Psoas muscle (tissue), 8 donors: ENCODE data around the gene TSPAN10. TPM values are rescaled to one million over a fixed set of nuclear protein-coding genes. Genes with fewer than 3 reads are reported as not detected.

Experiments
- ATAC-seq, 4 donors: fragments of 200-7000 bp; cut with Tn5 transposase; one replicate each; pipeline ENCODE4 v1.9.1; 2020; ENCODE audit warnings: moderate library complexity in 3 of 4, mild to moderate bottlenecking in 2 of 4
- DNase-seq, 2 donors: peaks; one replicate each; pipeline ENCODE4 v3.0.0-alpha.2; 2020
- H3K27ac ChIP-seq: fragments of 200-600 bp; one replicate; pipeline ENCODE4 v1.8.0; 2022
- H3K27me3 ChIP-seq, 3 donors: fragments of 200-600 bp in 1 of 3; one replicate each; pipeline versions ENCODE4 v1.6.1 to v1.8.0; 2013 to 2022; ENCODE audit warnings: low read length in 2 of 3, mild to moderate bottlenecking in 2 of 3, moderate library complexity in 1 of 3; ENCODE audit not compliant: insufficient read depth in 3 of 3
- H3K36me3 ChIP-seq, 2 donors: fragments of 200-600 bp in 1 of 2; one replicate each; pipeline versions ENCODE4 v1.6.1 to v1.8.0; 2013 to 2022; ENCODE audit warnings: low read depth in 1 of 2, mild to moderate bottlenecking in 1 of 2, moderate library complexity in 1 of 2; ENCODE audit not compliant: insufficient read depth in 1 of 2
- H3K4me1 ChIP-seq: fragments of 200-600 bp; one replicate; pipeline ENCODE4 v1.8.0; 2022
- H3K4me3 ChIP-seq: fragments of 200-600 bp; one replicate; pipeline ENCODE4 v1.8.0; 2022; ENCODE audit warnings: mild to moderate bottlenecking
- H3K9me3 ChIP-seq: fragments of 200-600 bp; one replicate; pipeline ENCODE4 v1.8.0; 2022
- CTCF ChIP-seq: fragments of 200-600 bp; IDR thresholded peaks from one replicate; pipeline ENCODE4 v1.8.0; 2022; ENCODE audit warnings: antibody characterized with exemption
- WGBS, 3 donors: extraction: QIAGEN DNeasy Blood & Tissue Kit; methylation state at CpG; one replicate each; pipeline versions ENCODE4 v1.1.6 to v1.1.7; 2013; 5-methylcytosine and 5-hydroxymethylcytosine counted together
- intact Hi-C, 2 donors: fragments of 100-400 bp; cut with DNase I; formaldehyde crosslinking; loops; one replicate each; pipeline versions ENCODE4 v1.11.0 to v1.14.2; 2022
- polyA plus RNA-seq, 3 donors: library from polyadenylated mRNA; stranded (reverse); fragments of 200-250 nt; gene quantifications; one replicate each; pipeline ENCODE4 v1.2.3, GENCODE V29; 2013
- total RNA-seq, 4 donors: library from RNA; stranded (reverse); fragmentation: NEBNext Ultra II Directional in 2 of 4; extraction: Animal tissue kit (Norgen Biotek cat#: 25700) in 2 of 4; gene quantifications; one replicate each; pipeline versions ENCODE4 v1.2.1 to v1.2.4, GENCODE V29; 2021 to 2023
- donor health status: healthy with polysubstance abuse.
- donor health status: DM: no; HTN: no; CAD: no; lungs with moderate emphysema.
- donor health status: Bipolar disorder and iron deficiency.
- donor health status: healthy.
- donor health status: DM: yes; HTN: yes; CAD: no.
- donor health status: DM: no; HTN: no; CAD: no.
- donor health status: DM: no; HTN: no; CAD: no.
- donor health status: DM: yes; HTN: yes; CAD: no.

Gene TSPAN10
- total and polyA plus RNA-seq, 7 donors: 0.09 to 0.67 (median 0.22) TPM; not detected in 2

GRCh38 chr17:81655378-81656117 is 18.6 kb downstream of the TSPAN10 start:
- Histone ChIP-seq H3K27me3 (peaks cover 0 to 8% (median 2%) of the 10 kb centered on the region in 3 donors), H3K27ac (no peak overlapping the region), H3K36me3 (no peaks in the 10 kb centered on the region), H3K4me1 (peaks cover 4% of the 10 kb centered on the region), H3K9me3 (no peaks in the 10 kb centered on the region), H3K4me3 (no peak overlapping the region)
- ATAC-seq (no peak), DNase-seq (no peak)
- WGBS, 3 donors: 35 to 60% (median 52%) methylated on average over 8 to 18 of the region's 18 CpGs
- intact Hi-C loops: no loop called here
- no peak for TF ChIP-seq CTCF

GRCh38 chr17:81656118-81656743 is 19.2 kb downstream of the TSPAN10 start, which contains the start of gene PDE6G:
PDE6G (minus strand) TSS chr17:81656542; CDS start chr17:81653305, 3,237 bp downstream.
- Histone ChIP-seq H3K36me3 (no peaks in the 10 kb centered on the region), H3K4me3 (no peak within 1 kb of the TSS), H3K4me1 (peaks cover 4% of the 10 kb centered on the region), H3K27ac (no peak within 1 kb of the TSS), H3K27me3 (peaks cover 0 to 4% (median 2%) of the 10 kb centered on the region in 3 donors), H3K9me3 (no peaks in the 10 kb centered on the region)
- WGBS, 3 donors: 78 to 84% (median 82%) methylated on average over 15 of the region's 15 CpGs
- ATAC-seq (no peak), DNase-seq (no peak)
- TF ChIP-seq CTCF: no peak
- intact Hi-C loops: no loop called here

- no peak for TF ChIP-seq CTCF
- H3K9me3 ChIP-seq: no peaks in the 10 kb centered on the region
- intact Hi-C loops: no loop called here
- no peak overlapping the region for H3K4me3 ChIP-seq
- 36 to 50% (median 42%) methylated on average over 4 of the region's 4 CpGs for WGBS, 3 donors
- no peak for DNase-seq
- peaks cover 4% of the 10 kb centered on the region for H3K4me1 ChIP-seq
- H3K27me3 ChIP-seq: peaks cover 0 to under 1% (median under 1%) of the 10 kb centered on the region in 3 donors
- no peak for ATAC-seq
- no peaks in the 10 kb centered on the region for H3K36me3 ChIP-seq
- H3K27ac ChIP-seq: no peak overlapping the region
Measured at GRCh38 chr17:81656835-81657234, 19.8 kb downstream of the TSPAN10 start.

DNA sequence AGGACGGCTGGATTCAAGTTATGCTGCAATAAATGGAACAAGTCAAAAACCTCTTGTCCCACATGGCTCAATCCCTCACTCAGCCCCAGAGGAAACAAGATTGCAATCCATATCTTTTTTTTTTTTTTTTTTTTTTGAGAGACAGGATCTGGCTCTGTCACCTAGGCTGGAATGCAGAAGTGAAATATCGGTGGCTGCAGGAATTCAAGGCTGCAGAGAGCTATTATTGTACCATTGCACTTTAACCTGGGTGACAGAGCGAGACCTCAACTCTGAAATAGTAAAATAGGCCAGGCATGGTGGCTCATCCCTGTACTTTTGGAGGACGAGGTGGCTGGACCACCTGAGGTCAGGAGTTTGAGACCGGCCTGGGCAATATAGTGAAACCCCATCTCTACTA is 22.0 kb downstream of the TSPAN10 start:
- DNase-seq: no peak
- Histone ChIP-seq H3K27ac (no peak overlapping the region), H3K4me3 (no peak overlapping the region), H3K27me3 (no peaks in the 10 kb centered on the region), H3K36me3 (peaks cover 0 to 3% of the 10 kb centered on the region in 2 donors), H3K9me3 (no peaks in the 10 kb centered on the region), H3K4me1 (peaks cover 4% of the 10 kb centered on the region)
- intact Hi-C loops: no loop called here
- TF ChIP-seq CTCF: no peak
- 72 to 85% (median 81%) methylated on average over 5 of the region's 5 CpGs for WGBS, 3 donors
- no peak for ATAC-seq
